Esophagus squamous epithelium (tissue), 5 donors: Measurements from ENCODE around the gene MORN1. TPM values are rescaled to one million over a fixed set of nuclear protein-coding genes. Genes with fewer than 3 reads are reported as not detected.

Experiments
- DNase-seq: peaks from one replicate; lab custom pipeline; 2025; lab: John Stamatoyannopoulos, UW
- H3K27ac ChIP-seq, 4 donors: fragments of 200-600 bp; sonication (generic); one replicate each; pipeline ENCODE4 v1.5.1; 2016 to 2019; ENCODE audit warnings: mild to moderate bottlenecking in 1 of 4
- H3K27me3 ChIP-seq, 4 donors: fragments of 200-600 bp; sonication (generic); 1 replicate in 3 of 4; 2 replicates in 1 of 4; pipeline versions ENCODE4 v1.5.1 to v1.6.0; 2017 to 2021; ENCODE audit warnings: antibody characterized with exemption in 1 of 4
- H3K36me3 ChIP-seq, 3 donors: fragments of 200-600 bp; sonication (generic); one replicate each; pipeline ENCODE4 v1.5.1; 2016 to 2019
- H3K4me1 ChIP-seq, 3 donors: fragments of 200-600 bp; sonication (generic); one replicate each; pipeline ENCODE4 v1.5.1; 2017 to 2019
- H3K4me3 ChIP-seq, 4 donors: fragments of 200-600 bp; sonication (generic); 1 replicate in 3 of 4; 2 replicates in 1 of 4; pipeline ENCODE4 v1.5.1; 2016 to 2019; ENCODE audit warnings: mild to moderate bottlenecking in 2 of 4, moderate library complexity in 1 of 4
- H3K9me3 ChIP-seq, 3 donors: fragments of 200-600 bp; sonication (generic); one replicate each; pipeline ENCODE4 v1.5.1; 2016 to 2019
- CTCF ChIP-seq, 6 experiments: fragments of 450-650 bp in 4 of 6; fragments of 200-600 bp in 2 of 6; sonication (generic) in 2 of 6; IDR thresholded peaks; one replicate each; pipeline ENCODE4 v1.5.1; 2016 to 2019; ENCODE audit warnings: antibody characterized with exemption in 6 of 6, mild to moderate bottlenecking in 4 of 6, moderate library complexity in 4 of 6
- POLR2A ChIP-seq, 4 donors: fragments of 450-650 bp; IDR thresholded peaks; one replicate each; pipeline ENCODE4 v1.6.1; 2017; ENCODE audit warnings: antibody characterized with exemption in 4 of 4, mild to moderate bottlenecking in 4 of 4, moderate library complexity in 3 of 4
- WGBS, 2 donors: methylation state at CpG; one replicate each; pipeline ENCODE4 v1.1.5; 2018; 5-methylcytosine and 5-hydroxymethylcytosine counted together
- intact Hi-C: fragments of 100-400 bp; cut with DNase I; formaldehyde crosslinking; loops from one replicate; pipeline ENCODE4 v1.15.0; 2022
- total RNA-seq, 4 donors: library from RNA; depleted of rRNA; stranded (reverse); fragments of >200 nt; gene quantifications; one replicate each; pipeline ENCODE4 v1.1.0, GENCODE V29; 2016
- donor health status: DM: yes; HTN: yes; CAD: no.

MORN1 gene
- total RNA-seq, 4 donors from 2014 or later = 6.7 to 10.8 (median 7.0) TPM

- TF ChIP-seq POLR2A (IDR thresholded peaks at IDR 0.05) (no peak), CTCF (IDR thresholded peaks at IDR 0.05) (no peak)
- no peak for DNase-seq
- H3K4me1 ChIP-seq = peaks cover 42 to 91% (median 43%) of the 10 kb centered on the region in 3 donors
- peaks cover 0 to 46% (median 0%) of the 10 kb centered on the region in 4 donors for H3K27me3 ChIP-seq
- peak overlapping the region; percentile 14 to 92 (median 48) for H3K27ac ChIP-seq
- no peaks in the 10 kb centered on the region for H3K36me3 ChIP-seq
- intact Hi-C loops = loop anchor here (10.0 kb wide), 1 partner anchor 124 kb away; the partner anchor contains the start of gene FAAP20
- no peak overlapping the region for H3K4me3 ChIP-seq
- WGBS, 2 donors = 45 to 73% methylated on average over 13 to 20 of the region's 41 CpGs
- H3K9me3 ChIP-seq = no peaks in the 10 kb centered on the region
Measured at GRCh38 chr1:2318314-2319278, 72.8 kb downstream of the MORN1 start.

GRCh38 chr1:2317230-2318065 is 73.9 kb downstream of the MORN1 start:
- TF ChIP-seq CTCF (IDR thresholded peaks at IDR 0.05) (no peak), POLR2A (IDR thresholded peaks at IDR 0.05) (no peak)
- H3K4me1 ChIP-seq = peaks cover 49 to 95% (median 52%) of the 10 kb centered on the region in 3 donors
- intact Hi-C loops = loop anchor here (10.0 kb wide), 1 partner anchor 123 kb away; the partner anchor contains the start of gene FAAP20
- no peaks in the 10 kb centered on the region for H3K36me3 ChIP-seq
- peak overlapping the region; percentile 15 to 92 (median 62) for H3K27ac ChIP-seq
- H3K27me3 ChIP-seq = peaks cover 0 to 35% (median 0%) of the 10 kb centered on the region in 4 donors
- H3K4me3 ChIP-seq = no peak overlapping the region
- H3K9me3 ChIP-seq = no peaks in the 10 kb centered on the region
- 93% methylated on average over 5 of the region's 32 CpGs; no CpG with 5 or more reads in 1 of the 2 donors for WGBS, 2 donors
- DNase-seq = no peak

GRCh38 chr1:2316451-2316961 is 74.8 kb downstream of the MORN1 start:
- Histone ChIP-seq H3K4me3 (no peak overlapping the region), H3K27me3 (peaks cover 0 to 25% (median 0%) of the 10 kb centered on the region in 4 donors), H3K9me3 (no peaks in the 10 kb centered on the region), H3K4me1 (peaks cover 42 to 95% (median 52%) of the 10 kb centered on the region in 3 donors), H3K36me3 (no peaks in the 10 kb centered on the region), H3K27ac (peak overlapping the region in 3 of 4 donors; percentile 62 to 92 (median 91))
- intact Hi-C loops = loop anchor here (10.0 kb wide), 1 partner anchor 122 kb away; the partner anchor contains the start of gene FAAP20
- no peak for DNase-seq
- 60% methylated on average over 1 of the region's 16 CpGs; no CpG with 5 or more reads in 1 of the 2 donors for WGBS, 2 donors
- TF ChIP-seq POLR2A (IDR thresholded peaks at IDR 0.05) (no peak), CTCF (IDR thresholded peaks at IDR 0.05) (no peak)

- H3K4me3 ChIP-seq = peak overlapping the region in 1 of 4 donors; percentile 74
- H3K27me3 ChIP-seq = peaks cover 0 to 19% (median 0%) of the 10 kb centered on the region in 4 donors
Measured at GRCh38 chr1:2315674-2316450, 75.5 kb downstream of the MORN1 start.

More at GRCh38 chr1:2315674-2316450, 75.5 kb downstream of the MORN1 start:
- no peaks in the 10 kb centered on the region for H3K36me3 ChIP-seq
- H3K4me1 ChIP-seq = peaks cover 36 to 95% (median 51%) of the 10 kb centered on the region in 3 donors
- H3K27ac ChIP-seq = peak overlapping the region; percentile 62 to 92 (median 84)
- intact Hi-C loops = loop anchor here (10.0 kb wide), 1 partner anchor 121 kb away; the partner anchor contains the start of gene FAAP20
- DNase-seq = no peak
- no peak for TF ChIP-seq CTCF (IDR thresholded peaks at IDR 0.05)
- no peak for TF ChIP-seq POLR2A (IDR thresholded peaks at IDR 0.05)
- WGBS, 2 donors = 58% methylated on average over 6 of the region's 21 CpGs; no CpG with 5 or more reads in 1 of the 2 donors
- H3K9me3 ChIP-seq = no peaks in the 10 kb centered on the region
